Vagina (tissue), 2 donors: ENCODE results near the gene SYNCRIP.

Experiments
- CTCF ChIP-seq, 3 experiments: fragments of 450-650 bp in 2 of 3; fragments of 200-600 bp in 1 of 3; sonication (generic) in 1 of 3; IDR thresholded peaks; one replicate each; pipeline ENCODE4 v1.5.1; 2017 to 2019; ENCODE audit warnings: antibody characterized with exemption in 3 of 3, mild to moderate bottlenecking in 2 of 3, moderate library complexity in 2 of 3
- POLR2A ChIP-seq, 2 donors: fragments of 450-650 bp; IDR thresholded peaks; one replicate each; pipeline ENCODE4 v1.6.1; 2017; ENCODE audit warnings: antibody characterized with exemption in 2 of 2, mild to moderate bottlenecking in 2 of 2, moderate library complexity in 2 of 2
- POLR2AphosphoS5 ChIP-seq, 2 donors: sonication (generic); formaldehyde crosslinking; IDR thresholded peaks; one replicate each; pipeline ENCODE4 v1.9.0; 2017; ENCODE audit warnings: antibody characterized with exemption in 2 of 2, mild to moderate bottlenecking in 2 of 2, low read depth in 1 of 2; ENCODE audit not compliant: insufficient read depth in 1 of 2

- TF ChIP-seq POLR2AphosphoS5 (IDR thresholded peaks at IDR 0.05; ENCODE audit: insufficient read depth in 1 of 2, low read depth in 1 of 2) (no peak), CTCF (IDR thresholded peaks at IDR 0.05) (no peak), POLR2A (IDR thresholded peaks at IDR 0.05) (no peak)
Observed at GRCh38 chr6:85581572-85581971, 61.1 kb downstream of the SYNCRIP start.
